PFSK-1 (cell line): ENCODE results near the gene RMND5A.

Source experiments
- POLR2AphosphoS5 ChIP-seq: IDR thresholded peaks from 2 replicates; pipeline ENCODE4 v1.6.1; 2012; ENCODE audit warnings: low read depth, mild to moderate bottlenecking, control low read depth, low read length, moderate library complexity
- REST ChIP-seq, 2 experiments: IDR thresholded peaks; 2 replicates each; pipeline versions ENCODE4 v1.6.1 to v1.8.0; 2011 to 2012; ENCODE audit warnings: low read depth in 2 of 2, low read length in 2 of 2, control low read depth in 1 of 2, inconsistent platforms in 1 of 2, mild to moderate bottlenecking in 1 of 2, moderate library complexity in 1 of 2; ENCODE audit not compliant: insufficient read depth in 1 of 2

GRCh38 chr2:86752934-86753333 lies 32.8 kb downstream of the RMND5A start:
- TF ChIP-seq POLR2AphosphoS5, result no peak
- no peak for TF ChIP-seq REST (IDR thresholded peaks at IDR 0.05; ENCODE audit: insufficient read depth in 1 of 2, low read depth in 2 of 2, low read length in 2 of 2)
